Right hindlimb (tissue), 1 donor: ENCODE measurements around the gene ZBTB39.
"Not testable (repeated sequence)": the region's sequence is repeated elsewhere in the genome, so short reads cannot be mapped to it uniquely, and the experiment has no call there.

ENCODE experiments used
- DNase-seq: peaks from one replicate; pipeline ENCODE4 v3.0.0-alpha.2; 2018

Gene ZBTB39

GRCh38 chr12:57005980-57006808, at the start of gene ZBTB39:
ZBTB39 (minus strand) TSS chr12:57006546; CDS start chr12:57004917, 1,629 bp downstream.
- DNase-seq, result peak; percentile 75

GRCh38 chr12:57055824-57056223, 49.5 kb upstream of the ZBTB39 start:
- DNase-seq, result no peak

- DNase-seq, result not testable (repeated sequence)
Observed at GRCh38 chr12:57053901-57054300, 47.6 kb upstream of the ZBTB39 start.

GRCh38 chr12:57053146-57053545, 46.8 kb upstream of the ZBTB39 start:
- DNase-seq, result not testable (repeated sequence)

- no peak for DNase-seq
Observed at GRCh38 chr12:57051011-57051410, 44.7 kb upstream of the ZBTB39 start.

GRCh38 chr12:57049890-57050289, 43.5 kb upstream of the ZBTB39 start, which contains the start of gene MYO1A:
MYO1A (minus strand) TSS chr12:57050129; CDS start chr12:57048323, 1,806 bp downstream.
- DNase-seq, result no peak

GRCh38 chr12:57049119-57049446, 42.7 kb upstream of the ZBTB39 start:
- DNase-seq, result no peak

GRCh38 chr12:57048423-57049118, 42.2 kb upstream of the ZBTB39 start:
- no peak for DNase-seq

- DNase-seq, result no peak
Observed at GRCh38 chr12:57047981-57048380, 41.6 kb upstream of the ZBTB39 start.

GRCh38 chr12:57046947-57047890, 40.9 kb upstream of the ZBTB39 start:
- no peak for DNase-seq

GRCh38 chr12:57046086-57046791, 39.9 kb upstream of the ZBTB39 start:
- DNase-seq, result peak; percentile 33

- no peak for DNase-seq
Observed at GRCh38 chr12:57044889-57045288, 38.5 kb upstream of the ZBTB39 start.

GRCh38 chr12:57044468-57044867, 38.1 kb upstream of the ZBTB39 start:
- no peak for DNase-seq

- DNase-seq, result no peak
Observed at GRCh38 chr12:57042695-57043094, 36.3 kb upstream of the ZBTB39 start.

- DNase-seq, result no peak
Observed at GRCh38 chr12:57040750-57041149, 34.4 kb upstream of the ZBTB39 start.

- DNase-seq, result no peak
Observed at GRCh38 chr12:57040211-57040610, 33.9 kb upstream of the ZBTB39 start.

GRCh38 chr12:57039016-57039798, 32.9 kb upstream of the ZBTB39 start:
- DNase-seq, result no peak

- DNase-seq, result no peak
Observed at GRCh38 chr12:57037264-57037663, 30.9 kb upstream of the ZBTB39 start.

- DNase-seq, result no peak
Observed at GRCh38 chr12:57033431-57033830, 27.1 kb upstream of the ZBTB39 start.

- DNase-seq, result no peak
Observed at GRCh38 chr12:57031789-57032188, 25.4 kb upstream of the ZBTB39 start.

GRCh38 chr12:57031138-57031725, 24.9 kb upstream of the ZBTB39 start:
- no peak for DNase-seq
